Measurements from ENCODE around the gene NRIP1.

NRIP1 gene

GRCh38 chr21:15005391-15005790 is 59.4 kb downstream of the NRIP1 start:
- no peak for FAIRE-seq

DNA sequence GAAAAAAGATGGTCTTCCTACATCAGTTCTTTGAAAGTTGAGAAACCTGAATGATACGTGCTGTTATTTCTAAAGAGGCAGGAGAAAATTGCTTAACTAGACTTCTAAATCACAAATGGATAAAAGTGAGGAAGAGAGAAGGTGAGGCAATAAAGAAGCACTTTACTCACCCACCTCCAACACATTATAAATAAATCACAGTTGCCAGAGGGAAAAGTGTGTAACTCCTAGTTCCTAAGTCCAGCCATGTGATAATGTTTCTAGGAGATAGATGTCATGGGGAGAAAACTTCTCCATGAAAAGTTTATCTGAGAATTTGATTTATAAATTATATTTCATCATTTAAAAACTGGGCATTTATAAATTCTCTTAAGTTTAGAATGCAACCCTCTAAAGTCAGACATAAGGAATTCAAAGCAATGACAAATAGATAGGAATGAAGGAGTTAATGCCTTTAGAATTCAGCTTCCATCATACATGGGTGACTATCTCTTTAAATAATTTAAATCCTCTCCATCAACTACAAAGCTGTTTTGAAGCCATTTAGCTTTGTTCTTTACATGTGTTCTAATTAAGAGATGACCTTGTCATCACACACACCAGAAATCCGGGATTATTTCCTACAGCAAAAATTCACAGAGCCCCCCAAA is 60.0 kb downstream of the NRIP1 start:
- no peak for FAIRE-seq

GRCh38 chr21:15003463-15004135 is 61.2 kb downstream of the NRIP1 start:
- FAIRE-seq, result no peak

- no peak for FAIRE-seq
Observed at GRCh38 chr21:15001857-15002606, 62.8 kb downstream of the NRIP1 start.

DNA sequence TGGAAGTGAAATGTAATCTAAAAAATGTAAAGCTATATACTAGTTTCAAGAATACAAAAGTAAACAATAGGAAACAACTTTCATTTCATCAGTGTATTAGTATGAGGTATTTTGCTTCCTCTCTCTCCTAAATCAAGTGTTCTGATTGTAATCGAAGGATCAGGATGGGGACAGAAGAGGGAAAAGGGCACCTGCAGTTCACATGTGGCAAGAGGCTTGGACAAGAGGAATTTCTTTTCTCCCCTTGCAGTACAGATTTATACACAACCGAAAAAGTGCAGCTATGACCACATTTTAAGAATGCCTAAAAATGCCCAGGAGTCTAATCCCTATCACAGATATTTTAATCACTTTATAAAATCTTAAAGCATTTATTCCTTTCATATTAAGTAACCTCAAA is 63.7 kb downstream of the NRIP1 start:
- FAIRE-seq, result no peak

- FAIRE-seq, result no peak
Observed at GRCh38 chr21:15000081-15000480, 64.7 kb downstream of the NRIP1 start.

- FAIRE-seq, result no peak
Observed at GRCh38 chr21:14998784-14999183, 66.0 kb downstream of the NRIP1 start.

DNA sequence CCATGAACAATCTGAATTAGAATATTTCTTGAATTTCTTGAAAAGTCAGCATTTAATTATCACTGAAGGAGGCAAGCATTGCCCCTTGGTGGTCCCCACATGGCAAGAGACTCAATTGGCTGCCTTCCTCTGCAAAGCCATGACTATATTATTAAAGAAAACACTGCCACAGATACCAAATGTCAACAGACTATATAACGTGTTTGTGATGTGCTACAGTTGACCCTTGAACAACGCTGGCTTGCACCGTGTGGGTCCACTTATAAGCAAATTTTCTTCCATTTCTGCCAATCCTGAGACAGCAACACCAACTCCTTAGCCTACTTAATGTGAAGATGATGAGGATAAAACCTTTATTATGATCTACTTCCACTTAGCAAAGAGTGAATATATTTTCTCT is 66.5 kb downstream of the NRIP1 start:
- no peak for FAIRE-seq

- FAIRE-seq, result no peak
Observed at GRCh38 chr21:14995695-14996490, 68.9 kb downstream of the NRIP1 start.

- FAIRE-seq, result no peak
Observed at GRCh38 chr21:14995226-14995625, 69.6 kb downstream of the NRIP1 start.

- FAIRE-seq, result no peak
Observed at GRCh38 chr21:14993115-14993514, 71.7 kb downstream of the NRIP1 start.

- FAIRE-seq, result no peak
Observed at GRCh38 chr21:14991957-14992356, 72.8 kb downstream of the NRIP1 start.

DNA sequence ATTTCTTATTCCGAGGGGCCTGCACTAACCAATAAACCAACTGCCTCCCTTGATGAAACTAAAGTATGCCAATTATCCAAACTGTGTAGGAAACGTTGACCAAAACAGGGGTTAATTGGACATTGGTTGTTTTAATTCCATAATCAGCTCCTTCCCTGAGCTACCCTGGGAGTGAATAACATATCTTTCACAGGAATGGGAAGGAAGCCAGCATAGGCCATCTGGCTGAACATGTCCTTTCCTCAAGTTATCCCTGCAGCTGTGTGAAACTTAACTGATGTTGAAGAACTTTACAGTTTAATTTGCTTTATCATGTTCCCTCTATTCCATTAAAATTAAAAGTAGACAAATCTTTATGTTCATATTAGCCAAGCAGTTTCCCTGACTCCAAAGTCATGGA is 75.4 kb downstream of the NRIP1 start:
- FAIRE-seq, result no peak

DNA sequence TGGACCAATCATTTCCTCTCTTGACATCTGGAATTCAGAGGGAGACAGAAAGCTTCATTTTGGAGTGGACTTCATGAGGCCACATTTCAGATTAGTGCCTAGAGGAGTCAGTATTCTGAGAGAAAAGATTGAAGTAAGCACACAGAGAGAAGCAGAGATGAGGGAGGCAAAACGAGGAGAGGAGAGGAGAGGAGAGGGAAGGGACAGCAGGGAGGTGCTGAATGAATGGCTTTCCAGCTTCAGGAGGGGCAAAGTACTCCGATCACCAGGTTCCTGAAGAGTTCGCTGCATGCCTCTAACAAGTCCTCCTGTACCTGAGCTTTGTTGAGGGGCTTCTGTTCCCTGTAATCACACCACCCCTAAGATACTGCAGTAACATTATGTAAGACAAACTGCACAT is 76.0 kb downstream of the NRIP1 start:
- FAIRE-seq, result no peak

GRCh38 chr21:14987370-14988170 is 77.2 kb downstream of the NRIP1 start:
- no peak for FAIRE-seq

GRCh38 chr21:14985306-14985705 is 79.5 kb downstream of the NRIP1 start:
- FAIRE-seq, result no peak

- FAIRE-seq, result no peak
Observed at GRCh38 chr21:14982336-14982735, 82.5 kb downstream of the NRIP1 start.

GRCh38 chr21:14981246-14981645 is 83.6 kb downstream of the NRIP1 start:
- no peak for FAIRE-seq

- FAIRE-seq, result no peak
Observed at GRCh38 chr21:14979264-14979663, 85.5 kb downstream of the NRIP1 start.

- no peak for FAIRE-seq
Observed at GRCh38 chr21:14977814-14978213, 87.0 kb downstream of the NRIP1 start.

GRCh38 chr21:14975136-14975919 is 89.5 kb downstream of the NRIP1 start:
- no peak for FAIRE-seq

- no peak for FAIRE-seq
Observed at GRCh38 chr21:14972678-14973077, 92.1 kb downstream of the NRIP1 start.
